H7 (cell line): ENCODE measurements around the gene PRICKLE3. TPM values are rescaled to one million over a fixed set of nuclear protein-coding genes. Genes with fewer than 3 reads are reported as not detected.
"Not testable (repeated sequence)": the region's sequence is repeated elsewhere in the genome, so short reads cannot be mapped to it uniquely, and the experiment has no call there.

ENCODE experiments used
- DNase-seq: peaks from one replicate; pipeline ENCODE4 v3.0.0; 2012
- H3K27me3 ChIP-seq: 2 replicates; pipeline ENCODE4 v1.6.0; 2011; ENCODE audit warnings: mild to moderate bottlenecking, low read length; ENCODE audit not compliant: control insufficient read depth, insufficient read depth
- H3K36me3 ChIP-seq: replicated peaks from 2 replicates; pipeline ENCODE4 v1.5.1; 2011; ENCODE audit warnings: low read length; ENCODE audit not compliant: control insufficient read depth, insufficient read depth
- H3K4me3 ChIP-seq: 2 replicates; pipeline ENCODE4 v1.5.1; 2011; ENCODE audit warnings: low read depth, mild to moderate bottlenecking, control low read depth, low read length, moderate library complexity; ENCODE audit not compliant: insufficient read depth
- total RNA-seq: library from RNA; depleted of rRNA; stranded (reverse); fragments of >200 nt; shearing (Covaris generic); gene quantifications from 2 replicates; pipeline ENCODE4 v1.2.3, GENCODE V29; 2014

Gene PRICKLE3
- total RNA-seq, 1 experiment from 2014 or later: 8.9 TPM

- no peaks in the 10 kb centered on the region for H3K36me3 ChIP-seq
- DNase-seq: peak; percentile 26
- no peak overlapping the region for H3K4me3 ChIP-seq
- peaks cover 26% of the 10 kb centered on the region for H3K27me3 ChIP-seq
Observed at GRCh38 chrX:49164589-49165360, 21.4 kb downstream of the PRICKLE3 start.

- peak; percentile 92 for DNase-seq
- peaks cover 26% of the 10 kb centered on the region for H3K27me3 ChIP-seq
- H3K4me3 ChIP-seq: peak overlapping the region; percentile 50
- no peaks in the 10 kb centered on the region for H3K36me3 ChIP-seq
Observed at GRCh38 chrX:49163555-49164419, 22.4 kb downstream of the PRICKLE3 start.

GRCh38 chrX:49162620-49163019, 23.6 kb downstream of the PRICKLE3 start, which contains the start of gene MAGIX:
MAGIX (plus strand) TSS chrX:49162758; CDS start chrX:49162890, 132 bp downstream.
- Histone ChIP-seq H3K27me3 (peaks cover 34% of the 10 kb centered on the region), H3K4me3 (peak within 1 kb of the TSS; percentile 50), H3K36me3 (no peaks in the 10 kb centered on the region)
- DNase-seq: peak; percentile 72

GRCh38 chrX:49161632-49162031, 24.5 kb downstream of the PRICKLE3 start:
- no peaks in the 10 kb centered on the region for H3K36me3 ChIP-seq

GRCh38 chrX:49160908-49161307, 25.3 kb downstream of the PRICKLE3 start:
- DNase-seq: no peak
- Histone ChIP-seq H3K4me3 (no peak overlapping the region), H3K27me3 (peaks cover 30% of the 10 kb centered on the region), H3K36me3 (no peaks in the 10 kb centered on the region)

More at GRCh38 chrX:49161632-49162031, 24.5 kb downstream of the PRICKLE3 start:
- no peak overlapping the region for H3K4me3 ChIP-seq
- H3K27me3 ChIP-seq: peaks cover 34% of the 10 kb centered on the region
- DNase-seq: no peak

GRCh38 chrX:49157194-49157593, 29.0 kb downstream of the PRICKLE3 start:
- H3K27me3 ChIP-seq: peaks cover 18% of the 10 kb centered on the region
- H3K4me3 ChIP-seq: no peak overlapping the region
- H3K36me3 ChIP-seq: no peaks in the 10 kb centered on the region
- DNase-seq: peak; percentile 61

GRCh38 chrX:49155900-49156837, 30.0 kb downstream of the PRICKLE3 start:
- H3K27me3 ChIP-seq: peaks cover 13% of the 10 kb centered on the region
- peak overlapping the region; percentile 54 for H3K4me3 ChIP-seq
- peak; percentile 90 for DNase-seq
- no peaks in the 10 kb centered on the region for H3K36me3 ChIP-seq

- Histone ChIP-seq H3K36me3 (no peaks in the 10 kb centered on the region), H3K27me3 (peaks cover 11% of the 10 kb centered on the region), H3K4me3 (peak overlapping the region; percentile 31)
- DNase-seq: peak; percentile 77
Observed at GRCh38 chrX:49155243-49155899, 30.8 kb downstream of the PRICKLE3 start.

GRCh38 chrX:49153467-49153866, 32.7 kb downstream of the PRICKLE3 start:
- no peak overlapping the region for H3K4me3 ChIP-seq
- no peaks in the 10 kb centered on the region for H3K36me3 ChIP-seq
- DNase-seq: no peak
- peaks cover 9% of the 10 kb centered on the region for H3K27me3 ChIP-seq

GRCh38 chrX:49149291-49149690, 36.9 kb downstream of the PRICKLE3 start:
- not testable (repeated sequence) for H3K4me3 ChIP-seq, H3K27me3 ChIP-seq, DNase-seq, H3K36me3 ChIP-seq

- H3K27me3 ChIP-seq, H3K4me3 ChIP-seq, DNase-seq, H3K36me3 ChIP-seq: not testable (repeated sequence)
Observed at GRCh38 chrX:49148390-49149100, 37.6 kb downstream of the PRICKLE3 start.

GRCh38 chrX:49147936-49148335, 38.2 kb downstream of the PRICKLE3 start:
- DNase-seq: no peak
- Histone ChIP-seq H3K27me3 (no peaks in the 10 kb centered on the region), H3K4me3 (no peak overlapping the region), H3K36me3 (no peaks in the 10 kb centered on the region)

GRCh38 chrX:49147282-49147681, 38.9 kb downstream of the PRICKLE3 start:
- Histone ChIP-seq H3K27me3 (no peaks in the 10 kb centered on the region), H3K4me3 (no peak overlapping the region), H3K36me3 (no peaks in the 10 kb centered on the region)
- no peak for DNase-seq
